Measurements from ENCODE around the gene PROCR.
"Not testable (repeated sequence)": the region's sequence is repeated elsewhere in the genome, so short reads cannot be mapped to it uniquely, and the experiment has no call there.

PROCR gene

GRCh38 chr20:35196313-35196712 is 24.4 kb downstream of the PROCR start:
- DNase-seq: no peak

GRCh38 chr20:35199740-35200139 is 27.9 kb downstream of the PROCR start:
- no peak for DNase-seq

- DNase-seq: no peak
Measured at GRCh38 chr20:35200267-35200666, 28.4 kb downstream of the PROCR start.

GRCh38 chr20:35201467-35201866 is 29.6 kb downstream of the PROCR start:
- not testable (repeated sequence) for DNase-seq

- DNase-seq: no peak
Measured at GRCh38 chr20:35206802-35207201, 34.9 kb downstream of the PROCR start.

GRCh38 chr20:35207950-35208611 is 36.2 kb downstream of the PROCR start:
- peak; percentile 63 to 65 for DNase-seq

- no peak for DNase-seq
Measured at GRCh38 chr20:35215066-35215956, 43.4 kb downstream of the PROCR start.

GRCh38 chr20:35216541-35216940 is 44.7 kb downstream of the PROCR start:
- DNase-seq: no peak

- no peak for DNase-seq
Measured at GRCh38 chr20:35223941-35224340, 52.1 kb downstream of the PROCR start.

- no peak for DNase-seq
Measured at GRCh38 chr20:35224536-35224935, 52.7 kb downstream of the PROCR start.

- no peak for DNase-seq
Measured at GRCh38 chr20:35225319-35226125, 53.6 kb downstream of the PROCR start.

GRCh38 chr20:35226126-35226883 is 54.4 kb downstream of the PROCR start, which contains the start of gene MMP24:
Gene MMP24 (plus strand): TSS chr20:35226690. CDS start chr20:35226739, 49 bp downstream.
- no peak for DNase-seq

All from stimulated activated CD4-positive, alpha-beta T cell treated with anti-CD3 and anti-CD28 coated beads, Interleukin-4, amount 100 ng/mL, for 4 hours (primary cell).